ENCODE results near the gene TCF21.

DNA sequence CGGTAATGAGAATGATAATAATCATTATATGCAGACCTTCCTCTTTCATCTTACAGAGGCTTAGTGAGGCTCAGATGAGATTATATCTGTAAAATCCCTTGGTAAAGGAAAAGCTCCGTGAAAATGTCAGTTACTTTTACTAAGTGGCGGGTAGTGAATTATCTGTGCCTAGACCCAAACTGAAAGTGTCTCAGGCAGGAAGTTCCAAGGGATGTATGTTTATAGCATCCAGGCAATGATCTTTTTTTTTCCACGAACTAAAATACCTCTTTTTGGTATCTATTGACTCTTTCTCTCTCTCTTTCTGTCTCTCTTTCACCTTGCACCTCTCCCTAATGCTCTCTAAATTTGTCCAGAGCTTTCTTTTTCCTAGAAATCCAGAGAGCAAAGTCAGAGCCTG lies 5.0 kb downstream of the TCF21 start:
- TF ChIP-seq, protein P1, sequence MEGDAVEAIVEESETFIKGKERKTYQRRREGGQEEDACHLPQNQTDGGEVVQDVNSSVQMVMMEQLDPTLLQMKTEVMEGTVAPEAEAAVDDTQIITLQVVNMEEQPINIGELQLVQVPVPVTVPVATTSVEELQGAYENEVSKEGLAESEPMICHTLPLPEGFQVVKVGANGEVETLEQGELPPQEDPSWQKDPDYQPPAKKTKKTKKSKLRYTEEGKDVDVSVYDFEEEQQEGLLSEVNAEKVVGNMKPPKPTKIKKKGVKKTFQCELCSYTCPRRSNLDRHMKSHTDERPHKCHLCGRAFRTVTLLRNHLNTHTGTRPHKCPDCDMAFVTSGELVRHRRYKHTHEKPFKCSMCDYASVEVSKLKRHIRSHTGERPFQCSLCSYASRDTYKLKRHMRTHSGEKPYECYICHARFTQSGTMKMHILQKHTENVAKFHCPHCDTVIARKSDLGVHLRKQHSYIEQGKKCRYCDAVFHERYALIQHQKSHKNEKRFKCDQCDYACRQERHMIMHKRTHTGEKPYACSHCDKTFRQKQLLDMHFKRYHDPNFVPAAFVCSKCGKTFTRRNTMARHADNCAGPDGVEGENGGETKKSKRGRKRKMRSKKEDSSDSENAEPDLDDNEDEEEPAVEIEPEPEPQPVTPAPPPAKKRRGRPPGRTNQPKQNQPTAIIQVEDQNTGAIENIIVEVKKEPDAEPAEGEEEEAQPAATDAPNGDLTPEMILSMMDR (IDR thresholded peaks at IDR 0.05) = no peak
- TF ChIP-seq POLR2A (IDR thresholded peaks at IDR 0.05) (no peak), EP300 (IDR thresholded peaks at IDR 0.05) (no peak)
